Neural crest cell (in vitro differentiated cells): ENCODE measurements around the gene CD4. TPM values are rescaled to one million over a fixed set of nuclear protein-coding genes. Genes with fewer than 3 reads are reported as not detected.

Experiments used
- DNase-seq: peaks from one replicate; pipeline ENCODE4 v3.0.0; 2021; ENCODE audit warnings: low read depth, mixed read lengths, low spot score
- H3K27ac Mint-ChIP-seq: one replicate; pipeline ENCODE4 v1.8.0; 2021; ENCODE audit warnings: mild to moderate bottlenecking, mixed read lengths; ENCODE audit not compliant: unreplicated experiment
- H3K27me3 Mint-ChIP-seq: 2 replicates; pipeline ENCODE4 v1.8.0; 2021; ENCODE audit warnings: low read depth, mild to moderate bottlenecking, mixed read lengths
- H3K36me3 Mint-ChIP-seq: 2 replicates; pipeline ENCODE4 v1.8.0; 2021; ENCODE audit warnings: low read depth, mild to moderate bottlenecking, mixed read lengths
- H3K4me1 Mint-ChIP-seq: 2 replicates; pipeline ENCODE4 v1.8.0; 2021; ENCODE audit warnings: mixed read lengths
- H3K4me3 Mint-ChIP-seq: one replicate; pipeline ENCODE4 v1.8.0; 2021; ENCODE audit warnings: mild to moderate bottlenecking, mixed read lengths
- H3K9me3 Mint-ChIP-seq: 2 replicates; pipeline ENCODE4 v1.8.0; 2021; ENCODE audit warnings: mixed read lengths
- total RNA-seq: library from RNA; stranded (reverse); gene quantifications from 2 replicates; pipeline ENCODE4 v1.2.1, GENCODE V29; 2021
- TF ChIP-seq, protein P1 (sequence below): fragments of 200-600 bp; sonication (generic); conservative IDR thresholded peaks from 2 replicates; pipeline ENCODE4 v1.5.0; 2021; ENCODE audit warnings: antibody characterized with exemption, mild to moderate bottlenecking

Gene CD4
- total RNA-seq, 1 donor from 2014 or later, result 4.1 TPM

DNA sequence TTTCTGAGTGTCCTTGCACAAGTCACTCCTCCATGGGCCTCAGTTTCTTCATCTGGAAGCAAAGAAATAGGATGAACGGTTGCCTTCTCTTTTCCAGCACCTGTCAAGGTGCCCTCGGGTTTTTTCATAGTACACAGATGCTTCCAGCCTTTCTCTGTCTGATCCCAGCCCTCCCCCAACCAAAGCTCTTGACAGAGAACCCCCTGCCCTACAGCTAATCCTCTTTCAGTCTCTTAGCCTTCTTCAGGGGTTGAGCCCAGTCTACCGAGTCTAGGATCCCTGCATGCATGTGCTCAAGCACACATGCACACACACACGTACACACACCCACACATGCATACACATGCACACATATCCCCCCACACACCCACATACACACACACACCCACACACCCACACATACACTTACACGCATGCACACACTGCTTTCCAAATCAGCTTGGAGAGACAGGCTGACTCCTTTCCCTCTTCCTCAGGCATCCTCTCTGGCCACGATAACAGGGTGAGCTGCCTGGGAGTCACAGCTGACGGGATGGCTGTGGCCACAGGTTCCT lies 57.1 kb downstream of the CD4 start:
- Mint-ChIP-seq H3K4me3 (peak overlapping the region; percentile 8), H3K27me3 (no peaks in the 10 kb centered on the region), H3K36me3 (peaks cover 19% of the 10 kb centered on the region), H3K27ac (no peak overlapping the region), H3K9me3 (no peaks in the 10 kb centered on the region), H3K4me1 (peaks cover 23% of the 10 kb centered on the region)
- TF ChIP-seq, protein P1, sequence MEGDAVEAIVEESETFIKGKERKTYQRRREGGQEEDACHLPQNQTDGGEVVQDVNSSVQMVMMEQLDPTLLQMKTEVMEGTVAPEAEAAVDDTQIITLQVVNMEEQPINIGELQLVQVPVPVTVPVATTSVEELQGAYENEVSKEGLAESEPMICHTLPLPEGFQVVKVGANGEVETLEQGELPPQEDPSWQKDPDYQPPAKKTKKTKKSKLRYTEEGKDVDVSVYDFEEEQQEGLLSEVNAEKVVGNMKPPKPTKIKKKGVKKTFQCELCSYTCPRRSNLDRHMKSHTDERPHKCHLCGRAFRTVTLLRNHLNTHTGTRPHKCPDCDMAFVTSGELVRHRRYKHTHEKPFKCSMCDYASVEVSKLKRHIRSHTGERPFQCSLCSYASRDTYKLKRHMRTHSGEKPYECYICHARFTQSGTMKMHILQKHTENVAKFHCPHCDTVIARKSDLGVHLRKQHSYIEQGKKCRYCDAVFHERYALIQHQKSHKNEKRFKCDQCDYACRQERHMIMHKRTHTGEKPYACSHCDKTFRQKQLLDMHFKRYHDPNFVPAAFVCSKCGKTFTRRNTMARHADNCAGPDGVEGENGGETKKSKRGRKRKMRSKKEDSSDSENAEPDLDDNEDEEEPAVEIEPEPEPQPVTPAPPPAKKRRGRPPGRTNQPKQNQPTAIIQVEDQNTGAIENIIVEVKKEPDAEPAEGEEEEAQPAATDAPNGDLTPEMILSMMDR, result no peak
- DNase-seq, result no peak

DNA sequence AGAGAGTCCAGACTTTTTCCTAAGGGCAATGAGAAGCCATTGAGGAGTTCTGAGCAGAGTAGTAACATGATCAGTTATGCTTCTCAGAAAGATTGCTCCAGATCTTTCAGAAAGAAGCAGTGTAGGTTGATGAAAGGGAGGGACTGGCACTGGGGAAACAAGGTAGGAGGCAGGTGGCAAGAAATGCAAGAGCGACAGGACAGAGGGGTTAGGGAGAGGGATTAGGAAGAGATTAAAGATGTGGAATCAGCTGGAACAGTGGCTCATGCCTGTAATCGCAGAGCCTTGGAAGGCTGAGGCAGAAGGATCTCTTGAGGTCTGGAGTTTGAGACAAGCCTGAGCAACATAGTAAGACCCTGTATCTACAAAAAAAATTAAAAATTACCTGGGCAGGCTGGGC lies 58.3 kb downstream of the CD4 start:
- no peak for DNase-seq
- TF ChIP-seq, protein P1, result no peak
- H3K27ac Mint-ChIP-seq, result no peak overlapping the region
- H3K9me3 Mint-ChIP-seq, result no peaks in the 10 kb centered on the region
- H3K36me3 Mint-ChIP-seq, result peaks cover 19% of the 10 kb centered on the region
- H3K4me3 Mint-ChIP-seq, result peak overlapping the region; percentile 52
- peaks cover 26% of the 10 kb centered on the region for H3K4me1 Mint-ChIP-seq
- peaks cover 2% of the 10 kb centered on the region for H3K27me3 Mint-ChIP-seq

DNA sequence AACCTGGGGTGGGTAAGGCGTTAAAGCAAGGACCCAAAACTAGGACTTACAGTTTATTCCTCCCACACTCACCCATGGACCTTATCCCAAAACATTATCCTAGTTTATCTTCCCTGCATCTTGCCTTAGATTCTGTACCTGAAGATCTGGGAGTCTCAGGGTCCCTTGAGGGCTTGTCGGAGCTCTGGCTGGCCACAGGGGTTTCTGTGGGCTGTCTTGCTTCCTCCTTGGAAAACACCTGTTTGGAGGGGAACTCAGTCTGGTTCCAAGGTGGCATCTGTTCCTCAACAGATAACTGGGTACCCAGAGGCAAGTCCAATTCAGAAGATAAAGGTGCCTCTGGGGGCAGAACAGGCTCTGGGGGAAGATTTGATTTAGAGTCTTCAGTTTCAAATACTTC lies 60.1 kb downstream of the CD4 start:
- Mint-ChIP-seq H3K4me3 (peak overlapping the region; percentile 98), H3K4me1 (peaks cover 40% of the 10 kb centered on the region)

DNA sequence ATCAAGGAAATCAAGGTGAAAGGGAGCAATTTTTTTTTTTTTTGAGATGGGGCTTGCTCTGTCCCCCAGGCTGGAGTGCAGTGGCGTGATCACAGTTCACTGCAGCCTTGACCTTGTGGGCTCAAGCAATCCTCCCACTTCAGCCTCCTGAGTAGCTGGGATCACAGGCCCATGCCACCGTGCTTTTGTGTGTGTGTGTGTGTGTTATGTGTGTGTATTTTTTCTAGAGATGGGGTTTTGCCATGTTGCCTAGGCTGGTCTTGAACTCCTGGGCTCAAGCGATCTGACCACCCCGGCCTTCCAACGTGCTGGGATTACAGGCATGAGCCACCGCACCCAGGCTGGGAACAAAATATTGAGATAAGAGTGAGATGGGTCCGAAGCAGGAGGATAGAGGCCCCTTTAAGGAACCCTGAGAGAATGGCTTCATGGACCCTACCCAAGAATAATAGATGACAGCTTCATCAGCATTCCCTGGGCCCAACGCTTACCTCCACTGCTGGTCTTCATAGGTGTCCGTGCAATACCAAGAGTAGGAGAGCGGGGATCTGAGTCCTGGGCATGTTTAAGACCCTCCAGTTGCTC lies 60.7 kb downstream of the CD4 start:
- Mint-ChIP-seq H3K4me1 (peaks cover 40% of the 10 kb centered on the region), H3K9me3 (no peaks in the 10 kb centered on the region), H3K36me3 (peaks cover 13% of the 10 kb centered on the region), H3K4me3 (peak overlapping the region; percentile 98), H3K27ac (peak overlapping the region; percentile 84), H3K27me3 (peaks cover 2% of the 10 kb centered on the region)
- TF ChIP-seq, protein P1, result no peak
- no peak for DNase-seq

More for the DNA sequence above, 60.1 kb downstream of the CD4 start:
- TF ChIP-seq, protein P1, result no peak
- no peak for DNase-seq
- Mint-ChIP-seq H3K27ac (no peak overlapping the region), H3K27me3 (peaks cover 2% of the 10 kb centered on the region), H3K36me3 (peaks cover 15% of the 10 kb centered on the region), H3K9me3 (no peaks in the 10 kb centered on the region)

DNA sequence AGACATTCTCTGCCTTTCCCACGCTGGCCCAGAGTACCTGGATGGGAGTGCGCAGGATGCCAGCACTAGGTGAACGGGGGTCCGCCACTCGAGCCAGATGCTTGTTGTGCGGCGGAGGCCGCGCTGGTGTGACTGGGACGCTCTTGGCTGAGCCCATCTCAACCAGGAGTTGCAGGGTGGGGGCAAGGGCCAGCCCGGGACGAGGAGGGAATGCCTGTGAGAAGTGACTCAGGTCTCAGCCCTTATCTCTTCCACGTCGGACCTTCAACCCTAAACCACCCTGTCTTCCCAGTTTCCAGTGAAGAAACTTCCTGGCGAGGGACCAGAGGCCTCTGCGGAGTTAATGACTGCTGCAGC lies 61.4 kb downstream of the CD4 start:
- Mint-ChIP-seq H3K27me3 (peaks cover 2% of the 10 kb centered on the region), H3K27ac (no peak overlapping the region), H3K9me3 (no peaks in the 10 kb centered on the region), H3K36me3 (peaks cover 12% of the 10 kb centered on the region), H3K4me1 (peaks cover 40% of the 10 kb centered on the region), H3K4me3 (peak overlapping the region; percentile 98)
- TF ChIP-seq, protein P1, result no peak
- no peak for DNase-seq
